Testis (tissue), 2 donors: Measurements from ENCODE around the gene CAVIN3.

ENCODE experiments used
- CTCF ChIP-seq, 3 experiments: fragments of 450-650 bp in 2 of 3; fragments of 200-600 bp in 1 of 3; sonication (generic) in 1 of 3; IDR thresholded peaks; one replicate each; pipeline ENCODE4 v1.5.1; 2016 to 2019; ENCODE audit warnings: antibody characterized with exemption in 3 of 3, mild to moderate bottlenecking in 2 of 3, moderate library complexity in 1 of 3
- POLR2A ChIP-seq: fragments of 450-650 bp; IDR thresholded peaks from one replicate; pipeline ENCODE4 v1.6.1; 2017; ENCODE audit warnings: antibody characterized with exemption, mild to moderate bottlenecking, moderate library complexity

GRCh38 chr11:6319704-6320410, 444 bp downstream of the CAVIN3 start:
- no peak for TF ChIP-seq CTCF (IDR thresholded peaks at IDR 0.05)
- peak; percentile 11 for TF ChIP-seq POLR2A
